ENCODE measurements around the gene CFAP299. TPM values are rescaled to one million over a fixed set of nuclear protein-coding genes. Genes with fewer than 3 reads are reported as not detected.

Gene CFAP299
- total RNA-seq, 1 donor: 2.5 TPM

DNA sequence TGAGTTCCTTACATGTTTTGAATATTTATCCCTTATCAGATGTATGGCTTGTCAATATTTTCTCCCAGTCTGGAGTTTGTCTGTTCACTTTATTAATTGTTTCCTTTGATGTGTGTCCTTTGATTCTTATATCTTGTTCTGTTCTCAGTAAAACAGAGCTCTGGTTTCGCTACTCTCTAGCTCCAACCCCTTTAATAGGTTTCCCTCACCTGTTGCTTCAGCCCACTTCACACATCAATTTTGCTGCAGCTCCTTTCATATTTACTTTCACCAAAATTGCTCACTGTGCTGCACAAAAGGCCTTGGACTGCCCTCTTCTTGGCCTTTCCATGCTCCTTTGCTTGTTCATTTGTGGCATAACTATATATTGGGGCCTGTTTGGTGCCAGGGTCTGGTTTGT is 85.1 kb downstream of the CFAP299 start:
- Histone ChIP-seq H3K79me2 (ENCODE audit: insufficient read depth, low read length) (no peaks in the 10 kb centered on the region), H3K4me1 (ENCODE audit: insufficient read depth, low read length) (no peaks in the 10 kb centered on the region), H3K36me3 (ENCODE audit: insufficient read depth, low read length) (no peaks in the 10 kb centered on the region), H3K27me3 (ENCODE audit: insufficient read depth, low read length) (no peaks in the 10 kb centered on the region), H3K9me3 (ENCODE audit: low read depth, low read length) (no peaks in the 10 kb centered on the region), H3K4me3 (ENCODE audit: insufficient read depth, low read length) (no peak overlapping the region), H2AFZ (ENCODE audit: low read length) (no peak overlapping the region), H3K4me2 (ENCODE audit: insufficient read depth, low read length) (no peak overlapping the region), H4K20me1 (ENCODE audit: insufficient read depth, low read length) (no peaks in the 10 kb centered on the region), H3K27ac (ENCODE audit: low read depth, low read length) (no peak overlapping the region)
- TF ChIP-seq, protein P1, sequence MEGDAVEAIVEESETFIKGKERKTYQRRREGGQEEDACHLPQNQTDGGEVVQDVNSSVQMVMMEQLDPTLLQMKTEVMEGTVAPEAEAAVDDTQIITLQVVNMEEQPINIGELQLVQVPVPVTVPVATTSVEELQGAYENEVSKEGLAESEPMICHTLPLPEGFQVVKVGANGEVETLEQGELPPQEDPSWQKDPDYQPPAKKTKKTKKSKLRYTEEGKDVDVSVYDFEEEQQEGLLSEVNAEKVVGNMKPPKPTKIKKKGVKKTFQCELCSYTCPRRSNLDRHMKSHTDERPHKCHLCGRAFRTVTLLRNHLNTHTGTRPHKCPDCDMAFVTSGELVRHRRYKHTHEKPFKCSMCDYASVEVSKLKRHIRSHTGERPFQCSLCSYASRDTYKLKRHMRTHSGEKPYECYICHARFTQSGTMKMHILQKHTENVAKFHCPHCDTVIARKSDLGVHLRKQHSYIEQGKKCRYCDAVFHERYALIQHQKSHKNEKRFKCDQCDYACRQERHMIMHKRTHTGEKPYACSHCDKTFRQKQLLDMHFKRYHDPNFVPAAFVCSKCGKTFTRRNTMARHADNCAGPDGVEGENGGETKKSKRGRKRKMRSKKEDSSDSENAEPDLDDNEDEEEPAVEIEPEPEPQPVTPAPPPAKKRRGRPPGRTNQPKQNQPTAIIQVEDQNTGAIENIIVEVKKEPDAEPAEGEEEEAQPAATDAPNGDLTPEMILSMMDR (IDR thresholded peaks at IDR 0.05; ENCODE audit: extremely low read depth, low read depth, low read length): no peak
- no peak for DNase-seq (ENCODE audit: insufficient read length, low spot score, missing footprints)

DNA sequence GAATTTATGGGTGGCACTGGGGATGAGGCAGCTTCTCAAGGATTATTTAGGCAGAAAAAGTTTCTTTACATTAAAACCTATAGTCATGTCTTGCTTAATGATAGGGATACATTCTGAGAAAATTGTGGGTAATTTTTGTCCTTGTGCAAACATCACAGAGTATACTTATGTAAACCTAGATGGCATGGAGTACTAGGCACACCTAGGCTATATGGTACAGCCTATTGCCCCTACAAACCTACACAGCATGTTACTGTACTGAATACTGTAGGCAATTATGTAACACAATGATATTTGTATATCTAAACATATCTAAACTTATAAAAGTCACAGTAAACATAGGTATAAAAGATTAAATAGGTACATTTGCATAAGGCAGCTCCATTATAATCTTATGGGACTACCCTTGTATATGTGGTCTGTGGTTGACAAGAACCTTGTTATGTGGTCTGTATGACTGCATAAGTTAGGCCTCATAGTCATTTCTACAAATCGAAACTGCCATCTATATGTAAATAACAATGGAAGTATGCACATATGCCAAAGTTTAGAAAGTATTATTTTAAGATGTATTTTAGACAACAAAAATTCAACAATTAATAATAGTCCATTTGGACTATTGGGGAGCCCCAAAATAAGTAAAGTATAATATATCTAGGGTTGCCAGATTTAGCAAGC is 87.3 kb downstream of the CFAP299 start:
- no peak overlapping the region for H3K27ac ChIP-seq (ENCODE audit: low read depth, low read length)
- no peaks in the 10 kb centered on the region for H3K36me3 ChIP-seq (ENCODE audit: insufficient read depth, low read length)
- H3K4me1 ChIP-seq (ENCODE audit: insufficient read depth, low read length): no peaks in the 10 kb centered on the region
- no peak for DNase-seq (ENCODE audit: insufficient read length, low spot score, missing footprints)
- H3K4me3 ChIP-seq (ENCODE audit: insufficient read depth, low read length): no peak overlapping the region
- no peak overlapping the region for H2AFZ ChIP-seq (ENCODE audit: low read length)
- no peaks in the 10 kb centered on the region for H4K20me1 ChIP-seq (ENCODE audit: insufficient read depth, low read length)
- H3K27me3 ChIP-seq (ENCODE audit: insufficient read depth, low read length): no peaks in the 10 kb centered on the region
- H3K4me2 ChIP-seq (ENCODE audit: insufficient read depth, low read length): no peak overlapping the region
- TF ChIP-seq, protein P1 (IDR thresholded peaks at IDR 0.05; ENCODE audit: extremely low read depth, low read depth, low read length): no peak
- H3K79me2 ChIP-seq (ENCODE audit: insufficient read depth, low read length): no peaks in the 10 kb centered on the region
- no peaks in the 10 kb centered on the region for H3K9me3 ChIP-seq (ENCODE audit: low read depth, low read length)

DNA sequence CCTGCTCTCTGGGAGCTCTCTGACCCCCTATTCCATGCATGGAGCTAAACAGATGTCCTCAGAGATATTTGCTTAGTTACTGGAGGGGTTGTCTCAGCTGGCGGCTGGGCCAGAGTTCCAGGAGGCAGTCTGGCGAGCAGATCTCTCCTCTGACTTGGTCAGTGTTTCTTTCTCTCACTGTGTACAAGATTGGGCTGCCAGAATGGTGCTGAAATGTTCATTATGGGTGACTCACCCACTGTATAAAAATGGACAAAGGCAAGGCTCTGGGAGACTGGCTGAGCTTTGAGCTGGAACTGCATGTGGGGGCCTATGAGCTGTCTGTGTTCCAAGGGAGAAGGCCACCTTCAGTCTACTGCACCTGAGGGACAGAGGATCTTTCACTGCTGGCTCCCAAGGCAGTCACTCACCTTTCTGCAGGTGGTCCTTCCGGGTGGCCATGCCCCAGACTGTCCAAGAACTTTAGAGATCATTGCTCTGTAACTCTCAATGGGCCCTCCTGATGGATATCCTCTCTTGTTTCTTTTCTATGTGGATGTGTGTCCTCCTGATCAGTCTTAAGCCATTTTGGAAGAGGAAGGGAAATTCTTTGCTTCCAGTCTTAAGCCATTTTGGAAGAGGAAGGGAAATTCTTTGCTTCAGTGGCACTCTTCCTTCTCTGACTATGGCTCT is 88.2 kb downstream of the CFAP299 start:
- H3K4me2 ChIP-seq (ENCODE audit: insufficient read depth, low read length): no peak overlapping the region
- no peak for DNase-seq (ENCODE audit: insufficient read length, low spot score, missing footprints)

DNA sequence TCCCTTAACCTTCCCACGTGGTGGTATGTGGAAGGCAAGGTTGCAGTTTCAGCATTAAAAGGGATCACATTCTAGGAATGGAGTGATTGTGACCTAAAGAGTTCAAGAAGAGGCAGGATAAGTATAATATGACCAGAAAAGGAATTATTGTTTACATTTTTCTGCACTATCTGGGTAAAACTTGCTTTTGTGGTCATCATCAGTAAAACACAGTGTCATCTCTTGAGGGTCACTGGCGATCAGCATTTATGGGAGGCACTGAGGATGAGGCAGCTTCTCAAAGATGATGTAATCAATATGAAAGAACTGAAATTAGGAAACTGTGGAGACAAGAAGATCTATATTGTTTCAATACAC is 88.7 kb downstream of the CFAP299 start:
- no peak overlapping the region for H3K4me2 ChIP-seq (ENCODE audit: insufficient read depth, low read length)
- H3K27ac ChIP-seq (ENCODE audit: low read depth, low read length): no peak overlapping the region
- H3K4me1 ChIP-seq (ENCODE audit: insufficient read depth, low read length): no peaks in the 10 kb centered on the region
- DNase-seq (ENCODE audit: insufficient read length, low spot score, missing footprints): no peak
- no peak overlapping the region for H3K4me3 ChIP-seq (ENCODE audit: insufficient read depth, low read length)
- no peaks in the 10 kb centered on the region for H3K36me3 ChIP-seq (ENCODE audit: insufficient read depth, low read length)
- no peaks in the 10 kb centered on the region for H3K9me3 ChIP-seq (ENCODE audit: low read depth, low read length)
- TF ChIP-seq, protein P1 (IDR thresholded peaks at IDR 0.05; ENCODE audit: extremely low read depth, low read depth, low read length): no peak
- no peaks in the 10 kb centered on the region for H4K20me1 ChIP-seq (ENCODE audit: insufficient read depth, low read length)
- H2AFZ ChIP-seq (ENCODE audit: low read length): no peak overlapping the region
- no peaks in the 10 kb centered on the region for H3K27me3 ChIP-seq (ENCODE audit: insufficient read depth, low read length)
- H3K79me2 ChIP-seq (ENCODE audit: insufficient read depth, low read length): no peaks in the 10 kb centered on the region

More for the DNA sequence above, 88.2 kb downstream of the CFAP299 start:
- TF ChIP-seq, protein P1 (IDR thresholded peaks at IDR 0.05; ENCODE audit: extremely low read depth, low read depth, low read length): no peak
- no peaks in the 10 kb centered on the region for H3K9me3 ChIP-seq (ENCODE audit: low read depth, low read length)
- no peaks in the 10 kb centered on the region for H3K79me2 ChIP-seq (ENCODE audit: insufficient read depth, low read length)
- H4K20me1 ChIP-seq (ENCODE audit: insufficient read depth, low read length): no peaks in the 10 kb centered on the region
- no peaks in the 10 kb centered on the region for H3K27me3 ChIP-seq (ENCODE audit: insufficient read depth, low read length)
- H3K27ac ChIP-seq (ENCODE audit: low read depth, low read length): no peak overlapping the region
- no peak overlapping the region for H3K4me3 ChIP-seq (ENCODE audit: insufficient read depth, low read length)
- no peaks in the 10 kb centered on the region for H3K4me1 ChIP-seq (ENCODE audit: insufficient read depth, low read length)
- no peak overlapping the region for H2AFZ ChIP-seq (ENCODE audit: low read length)
- no peaks in the 10 kb centered on the region for H3K36me3 ChIP-seq (ENCODE audit: insufficient read depth, low read length)
